Calu3 (cell line): ENCODE measurements around the gene TMEM132A. TPM values are rescaled to one million over a fixed set of nuclear protein-coding genes. Genes with fewer than 3 reads are reported as not detected.

Source experiments
- BruUV-seq: library from RNA; stranded (reverse); fragments of 400-500 nt; replicated peaks from 2 replicates; lab custom pipeline; 2021; lab: Mats Ljungman, UMichigan
- CTCF ChIA-PET: fragments of 300-600 bp; sonication (Branson Sonifier 250); formaldehyde crosslinking; loops from one replicate; lab custom pipeline; 2022; ENCODE audit warnings: antibody characterized with exemption; lab: Charles Lee
- DNase-seq: peaks from one replicate; pipeline ENCODE4 v3.0.0; 2022
- H3K27ac Mint-ChIP-seq: one replicate; pipeline ENCODE4 v1.8.0; 2022; ENCODE audit warnings: mixed read lengths; ENCODE audit not compliant: unreplicated experiment
- H3K27me3 Mint-ChIP-seq: one replicate; pipeline ENCODE4 v1.8.0; 2022; ENCODE audit warnings: mixed read lengths; ENCODE audit not compliant: unreplicated experiment
- H3K36me3 Mint-ChIP-seq: one replicate; pipeline ENCODE4 v1.8.0; 2022; ENCODE audit warnings: mild to moderate bottlenecking, moderate library complexity, mixed read lengths; ENCODE audit not compliant: insufficient read depth, unreplicated experiment
- H3K4me1 Mint-ChIP-seq: one replicate; pipeline ENCODE4 v1.8.0; 2022; ENCODE audit warnings: mild to moderate bottlenecking, low read depth, mixed read lengths; ENCODE audit not compliant: unreplicated experiment
- H3K4me3 Mint-ChIP-seq: one replicate; pipeline ENCODE4 v1.8.0; 2022; ENCODE audit warnings: mild to moderate bottlenecking, low read depth, moderate library complexity, mixed read lengths; ENCODE audit not compliant: unreplicated experiment
- H3K9me3 Mint-ChIP-seq: one replicate; pipeline ENCODE4 v1.8.0; 2022; ENCODE audit warnings: low read depth, mixed read lengths; ENCODE audit not compliant: unreplicated experiment
- intact Hi-C: fragments of 100-400 bp; cut with micrococcal nuclease; formaldehyde crosslinking; loops from one replicate; pipeline ENCODE4 v1.10.0; 2022; ENCODE audit not compliant: unreplicated experiment
- total RNA-seq: library from RNA; stranded (reverse); gene quantifications from 2 replicates; pipeline ENCODE4 v1.2.3, GENCODE V29; 2022
- TF ChIP-seq, protein P1 (sequence below): fragments of 200-600 bp; IDR thresholded peaks from one replicate; pipeline ENCODE4 v1.8.0; 2022; ENCODE audit warnings: antibody characterized with exemption; ENCODE audit not compliant: unreplicated experiment

The TMEM132A gene
- total RNA-seq, 1 experiment from 2014 or later, result 116 TPM

DNA sequence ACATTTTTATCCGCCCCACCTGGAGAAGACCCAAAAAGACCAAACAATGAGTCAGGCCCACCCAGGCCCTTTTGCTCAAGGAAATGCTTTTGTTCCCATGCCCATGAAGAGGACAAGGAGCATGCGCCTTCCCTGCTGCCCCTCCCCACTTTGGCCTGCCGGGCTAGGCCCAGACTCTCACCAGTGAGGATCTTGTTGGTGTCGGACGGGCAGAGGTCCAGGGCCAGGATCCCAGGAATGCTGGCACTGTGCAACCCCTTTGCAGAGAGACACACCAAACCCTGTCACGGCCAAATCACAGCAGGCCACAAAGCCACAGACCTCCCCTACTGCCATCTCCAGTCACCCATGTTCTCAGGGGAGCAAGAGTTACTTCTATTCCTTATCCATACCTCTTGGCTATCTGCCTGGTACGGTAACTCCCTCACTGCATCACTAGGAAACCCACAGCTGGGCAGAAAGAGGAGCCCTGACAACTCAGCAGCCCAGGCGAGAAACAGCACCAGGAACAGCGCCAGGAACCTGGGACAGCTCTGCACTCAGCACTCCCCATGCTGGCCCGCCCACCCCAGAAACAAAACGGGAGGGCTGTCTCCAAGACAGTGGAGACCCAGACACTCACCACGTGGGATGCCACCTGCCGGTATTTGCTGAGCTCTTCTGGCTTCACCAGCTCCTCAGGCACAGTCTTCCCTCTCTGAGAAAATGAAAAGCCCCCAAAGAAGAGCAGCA lies 23.4 kb upstream of the TMEM132A start:
- no TSS peak for BruUV-seq
- TF ChIP-seq, protein P1, sequence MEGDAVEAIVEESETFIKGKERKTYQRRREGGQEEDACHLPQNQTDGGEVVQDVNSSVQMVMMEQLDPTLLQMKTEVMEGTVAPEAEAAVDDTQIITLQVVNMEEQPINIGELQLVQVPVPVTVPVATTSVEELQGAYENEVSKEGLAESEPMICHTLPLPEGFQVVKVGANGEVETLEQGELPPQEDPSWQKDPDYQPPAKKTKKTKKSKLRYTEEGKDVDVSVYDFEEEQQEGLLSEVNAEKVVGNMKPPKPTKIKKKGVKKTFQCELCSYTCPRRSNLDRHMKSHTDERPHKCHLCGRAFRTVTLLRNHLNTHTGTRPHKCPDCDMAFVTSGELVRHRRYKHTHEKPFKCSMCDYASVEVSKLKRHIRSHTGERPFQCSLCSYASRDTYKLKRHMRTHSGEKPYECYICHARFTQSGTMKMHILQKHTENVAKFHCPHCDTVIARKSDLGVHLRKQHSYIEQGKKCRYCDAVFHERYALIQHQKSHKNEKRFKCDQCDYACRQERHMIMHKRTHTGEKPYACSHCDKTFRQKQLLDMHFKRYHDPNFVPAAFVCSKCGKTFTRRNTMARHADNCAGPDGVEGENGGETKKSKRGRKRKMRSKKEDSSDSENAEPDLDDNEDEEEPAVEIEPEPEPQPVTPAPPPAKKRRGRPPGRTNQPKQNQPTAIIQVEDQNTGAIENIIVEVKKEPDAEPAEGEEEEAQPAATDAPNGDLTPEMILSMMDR, result no peak
- Mint-ChIP-seq H3K27me3 (no peaks in the 10 kb centered on the region), H3K4me3 (no peak overlapping the region), H3K4me1 (peaks cover 13% of the 10 kb centered on the region), H3K36me3 (peaks cover 46% of the 10 kb centered on the region), H3K9me3 (no peaks in the 10 kb centered on the region), H3K27ac (no peak overlapping the region)
- no peak for DNase-seq
- CTCF ChIA-PET, result no interaction called here
- intact Hi-C loops, result no loop called here

DNA sequence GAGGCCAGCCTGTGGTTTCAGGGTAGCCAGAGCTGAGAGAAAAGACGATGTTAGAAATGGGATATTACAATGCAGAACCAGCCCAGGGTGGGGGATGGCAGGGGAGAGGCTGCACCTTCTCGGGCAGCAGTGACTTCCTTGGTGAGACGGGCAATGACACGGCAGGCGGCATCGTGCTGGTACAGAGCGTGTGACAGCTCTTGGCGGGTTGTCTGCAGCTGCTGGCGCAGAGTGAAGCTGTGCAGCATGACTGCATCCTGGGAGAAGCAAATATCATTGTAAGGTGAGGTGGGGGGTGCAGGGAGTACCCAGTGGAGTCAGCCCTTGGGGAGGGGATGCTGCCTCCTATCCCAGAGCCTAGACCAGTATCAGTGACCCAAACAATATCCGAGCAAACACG lies 21.6 kb upstream of the TMEM132A start:
- Mint-ChIP-seq H3K36me3 (peaks cover 53% of the 10 kb centered on the region), H3K9me3 (no peaks in the 10 kb centered on the region), H3K27me3 (peaks cover 1% of the 10 kb centered on the region), H3K4me1 (peaks cover 21% of the 10 kb centered on the region), H3K4me3 (no peak overlapping the region), H3K27ac (no peak overlapping the region)
- CTCF ChIA-PET, result no interaction called here
- TF ChIP-seq, protein P1, result no peak
- intact Hi-C loops, result no loop called here
- DNase-seq, result no peak
- no TSS peak for BruUV-seq

DNA sequence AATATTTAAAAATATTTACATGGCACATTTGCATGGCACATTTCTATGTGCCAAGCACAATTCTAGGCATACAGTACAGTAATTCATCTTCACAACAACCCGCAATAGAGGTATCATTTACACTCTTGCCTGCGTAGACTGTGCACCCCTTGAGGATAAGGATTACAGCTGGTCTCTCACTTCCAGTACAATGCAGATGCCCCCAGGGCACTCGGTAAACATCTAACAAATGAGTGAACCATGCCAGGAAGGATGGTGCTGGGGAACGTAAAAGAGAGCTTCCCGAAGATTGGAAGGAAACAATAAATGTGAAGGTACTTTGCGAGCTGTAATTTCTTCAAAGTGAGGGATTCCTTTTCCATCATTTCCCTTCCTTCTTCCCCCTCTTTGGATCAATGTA lies 19.2 kb upstream of the TMEM132A start:
- TSS peak; percentile 64 for BruUV-seq
- peaks cover 25% of the 10 kb centered on the region for H3K27me3 Mint-ChIP-seq
- H3K4me1 Mint-ChIP-seq, result peaks cover 21% of the 10 kb centered on the region
- peaks cover 34% of the 10 kb centered on the region for H3K36me3 Mint-ChIP-seq
- no peaks in the 10 kb centered on the region for H3K9me3 Mint-ChIP-seq
- TF ChIP-seq, protein P1, result no peak
- H3K4me3 Mint-ChIP-seq, result peak overlapping the region; percentile 98
- intact Hi-C loops, result no loop called here
- DNase-seq, result no peak
- peak overlapping the region; percentile 41 for H3K27ac Mint-ChIP-seq
- CTCF ChIA-PET, result interaction anchor here (1.2 to 1.5 kb wide), 3 partner anchors 9 to 17 kb away, joined by 3 to 4 read pairs (median 4); partner anchors contain the start of gene TMEM109

DNA sequence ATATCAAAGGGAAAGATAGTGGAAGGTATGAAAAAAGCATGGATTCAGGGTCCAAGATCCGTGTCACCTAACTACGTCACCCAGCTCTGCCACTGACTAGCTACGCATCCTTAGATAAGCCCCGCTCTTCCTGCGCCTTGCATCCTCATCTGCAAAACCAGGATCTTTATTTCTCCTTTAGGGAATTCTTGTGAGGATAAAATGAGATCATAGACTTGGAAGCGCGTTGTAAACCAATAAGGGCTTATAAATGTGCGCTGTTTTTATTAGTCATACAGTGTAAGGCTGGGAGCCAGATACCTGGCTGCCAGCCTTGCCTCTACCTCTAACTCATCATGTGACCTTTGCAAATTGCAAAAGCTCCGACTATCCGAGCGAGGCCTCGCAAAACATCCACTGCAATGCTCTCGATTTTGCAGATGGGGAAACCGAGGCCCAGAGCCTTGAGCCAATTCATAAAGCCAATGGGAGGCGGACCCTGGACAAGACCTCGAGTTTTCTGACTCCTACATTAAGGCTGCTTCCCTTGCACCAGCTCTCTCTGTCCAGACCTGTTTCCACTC lies 18.6 kb upstream of the TMEM132A start:
- TF ChIP-seq, protein P1, result no peak
- peaks cover 29% of the 10 kb centered on the region for H3K36me3 Mint-ChIP-seq
- H3K4me1 Mint-ChIP-seq, result peaks cover 21% of the 10 kb centered on the region
- peak overlapping the region; percentile 41 for H3K27ac Mint-ChIP-seq
- intact Hi-C loops, result no loop called here
- BruUV-seq, result no TSS peak
- no peak for DNase-seq
- peak overlapping the region; percentile 98 for H3K4me3 Mint-ChIP-seq
- CTCF ChIA-PET, result interaction anchor here (0.6 to 1.5 kb wide), 5 partner anchors 8 to 1039 kb away, joined by 3 to 10 read pairs (median 4); partner anchors contain the start of gene TMEM109
- H3K9me3 Mint-ChIP-seq, result no peaks in the 10 kb centered on the region
- peaks cover 31% of the 10 kb centered on the region for H3K27me3 Mint-ChIP-seq
